PC-3 (cell line): ENCODE results near the gene REC8.

Experiments used
- CTCF ChIP-seq: fragments of 300-600 bp; sonication (generic); conservative IDR thresholded peaks from 2 replicates; pipeline ENCODE4 v1.5.1; 2017; ENCODE audit warnings: antibody characterized with exemption, low read depth, mild to moderate bottlenecking, low read length
- EZH2 ChIP-seq: fragments of 300-600 bp; sonication (generic); IDR thresholded peaks from one replicate; pipeline ENCODE4 v1.6.1; 2017; ENCODE audit warnings: antibody characterized with exemption, mild to moderate bottlenecking, low read length; ENCODE audit not compliant: unreplicated experiment
- EZH2phosphoT487 ChIP-seq: fragments of 300-600 bp; sonication (generic); IDR thresholded peaks from 2 replicates; pipeline ENCODE4 v1.6.1; 2018; ENCODE audit warnings: mild to moderate bottlenecking, antibody characterized with exemption, low read length, borderline replicate concordance

- TF ChIP-seq CTCF (no peak), EZH2 (no peak), EZH2phosphoT487 (no peak)
Observed at GRCh38 chr14:24138396-24139271, 33.2 kb upstream of the REC8 start.
